GM18907 (cell line): ENCODE data around the gene DHRS7.

Source experiments
- ATAC-seq: cut with Tn5 transposase; IDR thresholded peaks from one replicate; pipeline ENCODE4 v1.9.1; 2021; ENCODE audit warnings: mild to moderate bottlenecking, moderate library complexity; ENCODE audit not compliant: unreplicated experiment

DHRS7 gene

GRCh38 chr14:60164712-60165546 is at the start of gene DHRS7:
DHRS7 (minus strand) TSS chr14:60165398; CDS start chr14:60165309, 89 bp downstream.
- ATAC-seq, result peak; percentile 91

- no peak for ATAC-seq
Measured at GRCh38 chr14:60214415-60215126, 49.4 kb upstream of the DHRS7 start.

GRCh38 chr14:60214003-60214402 is 48.8 kb upstream of the DHRS7 start:
- no peak for ATAC-seq

- ATAC-seq, result peak; percentile 94
Measured at GRCh38 chr14:60212503-60213371, 47.5 kb upstream of the DHRS7 start.

- no peak for ATAC-seq
Measured at GRCh38 chr14:60211153-60211552, 46.0 kb upstream of the DHRS7 start.

GRCh38 chr14:60210703-60211102 is 45.5 kb upstream of the DHRS7 start:
- no peak for ATAC-seq

GRCh38 chr14:60206837-60207533 is 41.8 kb upstream of the DHRS7 start:
- peak; percentile 50 for ATAC-seq

- ATAC-seq, result no peak
Measured at GRCh38 chr14:60206249-60206670, 41.1 kb upstream of the DHRS7 start.

- peak; percentile 59 for ATAC-seq
Measured at GRCh38 chr14:60204843-60205774, 39.9 kb upstream of the DHRS7 start.

GRCh38 chr14:60204104-60204842 is 39.1 kb upstream of the DHRS7 start:
- ATAC-seq, result peak; percentile 90

- ATAC-seq, result no peak
Measured at GRCh38 chr14:60199321-60199720, 34.1 kb upstream of the DHRS7 start.

- no peak for ATAC-seq
Measured at GRCh38 chr14:60197629-60198303, 32.6 kb upstream of the DHRS7 start.

GRCh38 chr14:60196291-60196690 is 31.1 kb upstream of the DHRS7 start:
- ATAC-seq, result no peak

GRCh38 chr14:60195179-60195810 is 30.1 kb upstream of the DHRS7 start:
- peak; percentile 80 for ATAC-seq

GRCh38 chr14:60189923-60190840 is 25.0 kb upstream of the DHRS7 start:
- ATAC-seq, result no peak

- ATAC-seq, result no peak
Measured at GRCh38 chr14:60188696-60189095, 23.5 kb upstream of the DHRS7 start.

GRCh38 chr14:60188115-60188514 is 22.9 kb upstream of the DHRS7 start:
- no peak for ATAC-seq
